Sciatic nerve (tissue), 2 donors: ENCODE results near the gene AMACR. TPM values are rescaled to one million over a fixed set of nuclear protein-coding genes. Genes with fewer than 3 reads are reported as not detected.
"Not testable (repeated sequence)": the region's sequence is repeated elsewhere in the genome, so short reads cannot be mapped to it uniquely, and the experiment has no call there.

Experiments used
- ATAC-seq: fragments of 200-7000 bp; cut with Tn5 transposase; one replicate; pipeline ENCODE4 v1.9.1; 2020; ENCODE audit warnings: mild to moderate bottlenecking, moderate library complexity
- DNase-seq: peaks from one replicate; pipeline ENCODE4 v3.0.0-alpha.2; 2020; ENCODE audit warnings: low spot score
- intact Hi-C: fragments of 100-400 bp; cut with DNase I; formaldehyde crosslinking; loops from one replicate; pipeline ENCODE4 v1.14.2; 2022
- total RNA-seq: library from RNA; stranded (reverse); fragmentation: NEBNext Ultra II Directional; extraction: Animal tissue kit (Norgen Biotek cat#: 25700); gene quantifications from one replicate; pipeline ENCODE4 v1.2.1, GENCODE V29; 2021
- donor health status: DM: no; HTN: no; CAD: no.
- donor health status: DM: no; HTN: no; CAD: no.

The AMACR gene
- total RNA-seq, 1 donor from 2014 or later = 7.6 TPM

GRCh38 chr5:34012791-34013190 lies 4.9 kb upstream of the AMACR start:
- intact Hi-C loops = no loop called here
- DNase-seq (no peak), ATAC-seq (no peak)

GRCh38 chr5:34011536-34011935 lies 3.7 kb upstream of the AMACR start:
- intact Hi-C loops = no loop called here
- ATAC-seq = no peak
- no peak for DNase-seq

GRCh38 chr5:34010146-34010545 lies 2.3 kb upstream of the AMACR start:
- ATAC-seq, DNase-seq, intact Hi-C loops: not testable (repeated sequence)

GRCh38 chr5:34009610-34010009 lies 1.8 kb upstream of the AMACR start:
- intact Hi-C loops = no loop called here
- ATAC-seq (no peak), DNase-seq (no peak)

- intact Hi-C loops = no loop called here
- ATAC-seq = no peak
- no peak for DNase-seq
Observed at GRCh38 chr5:34008802-34009201, 952 bp upstream of the AMACR start.

GRCh38 chr5:34007201-34007620 lies 639 bp downstream of the AMACR start:
- intact Hi-C loops = no loop called here
- ATAC-seq (peak; percentile 33), DNase-seq (peak; percentile 58)

GRCh38 chr5:34005681-34006080 lies 2.2 kb downstream of the AMACR start:
- intact Hi-C loops = no loop called here
- no peak for ATAC-seq

GRCh38 chr5:34005211-34005610 lies 2.6 kb downstream of the AMACR start:
- ATAC-seq (no peak), DNase-seq (no peak)
- intact Hi-C loops = no loop called here

More at GRCh38 chr5:34005681-34006080, 2.2 kb downstream of the AMACR start:
- DNase-seq = no peak

GRCh38 chr5:34003941-34004340 lies 3.9 kb downstream of the AMACR start:
- ATAC-seq (no peak), DNase-seq (no peak)
- intact Hi-C loops = no loop called here

GRCh38 chr5:34002629-34003328 lies 5.1 kb downstream of the AMACR start:
- no peak for ATAC-seq
- no peak for DNase-seq
- intact Hi-C loops = no loop called here

GRCh38 chr5:34001241-34001841 lies 6.5 kb downstream of the AMACR start:
- intact Hi-C loops = no loop called here
- ATAC-seq = no peak
- DNase-seq = no peak

GRCh38 chr5:33999978-34000377 lies 7.9 kb downstream of the AMACR start:
- intact Hi-C loops = no loop called here
- DNase-seq (no peak), ATAC-seq (no peak)

- intact Hi-C loops = no loop called here
- ATAC-seq (peak; percentile 90), DNase-seq (peak; percentile 68)
Observed at GRCh38 chr5:33997331-33997983, 10.4 kb downstream of the AMACR start.

GRCh38 chr5:33995865-33996264 lies 12.0 kb downstream of the AMACR start:
- intact Hi-C loops = no loop called here
- peak; percentile 41 for ATAC-seq
- DNase-seq = no peak

GRCh38 chr5:33994845-33995244 lies 13.0 kb downstream of the AMACR start:
- peak; percentile 47 for ATAC-seq
- no peak for DNase-seq
- intact Hi-C loops = no loop called here

GRCh38 chr5:33992864-33993263 lies 15.0 kb downstream of the AMACR start:
- no peak for DNase-seq
- no peak for ATAC-seq
- intact Hi-C loops = no loop called here

GRCh38 chr5:33985447-33985846 lies 22.4 kb downstream of the AMACR start:
- DNase-seq (no peak), ATAC-seq (no peak)
- intact Hi-C loops = no loop called here

GRCh38 chr5:33984671-33985124 lies 23.2 kb downstream of the AMACR start, which contains the start of gene SLC45A2:
SLC45A2 (minus strand) TSS chr5:33984693; CDS start chr5:33984583, 110 bp downstream.
- DNase-seq (no peak), ATAC-seq (no peak)
- intact Hi-C loops = no loop called here

- ATAC-seq (no peak), DNase-seq (no peak)
- intact Hi-C loops = no loop called here
Observed at GRCh38 chr5:33984178-33984577, 23.7 kb downstream of the AMACR start.
